HEK293 (cell line): ENCODE measurements around the gene STK32C.
"Not testable (repeated sequence)": the region's sequence is repeated elsewhere in the genome, so short reads cannot be mapped to it uniquely, and the experiment has no call there.

ENCODE experiments used
- CTCF ChIA-PET: fragments of 350-600 bp; formaldehyde crosslinking; extraction: SDS; loops from one replicate; lab custom pipeline; 2021; ENCODE audit warnings: antibody characterized with exemption; lab: Yijun Ruan, JAX
- POLR2A ChIA-PET: fragments of 300-600 bp; formaldehyde crosslinking; extraction: SDS; loops from one replicate; lab custom pipeline; 2020; ENCODE audit warnings: antibody characterized with exemption, inconsistent platforms; lab: Yijun Ruan, JAX
- H3K27ac ChIP-seq: fragments of 200-500 bp; sonication (Bioruptor generic); 2 replicates; pipeline ENCODE4 v1.5.1; 2014; ENCODE audit warnings: low read depth, low read length, control low read depth, inconsistent platforms; ENCODE audit errors: extremely low read depth
- H3K36me3 ChIP-seq, 2 experiments: fragments of 200-500 bp in 1 of 2; sonication (Bioruptor generic) in 1 of 2; 1 replicate in 1 of 2; 2 replicates in 1 of 2; pipeline ENCODE4 v1.5.1; 2014 to 2017; ENCODE audit warnings: inconsistent platforms in 2 of 2, low read length in 2 of 2; ENCODE audit not compliant: control insufficient read depth in 2 of 2, insufficient read depth in 1 of 2
- H3K4me1 ChIP-seq: fragments of 200-500 bp; sonication (Bioruptor generic); 2 replicates; pipeline ENCODE4 v1.5.1; 2014; ENCODE audit warnings: mild to moderate bottlenecking, low read length, inconsistent platforms; ENCODE audit not compliant: control insufficient read depth, insufficient read depth
- H3K4me3 ChIP-seq: 2 replicates; pipeline ENCODE4 v1.5.1; 2011; ENCODE audit warnings: low read depth, mild to moderate bottlenecking, control low read depth, low read length, moderate library complexity
- H3K9me3 ChIP-seq: fragments of 200-500 bp; sonication (Bioruptor generic); 2 replicates; pipeline ENCODE4 v1.5.1; 2014; ENCODE audit warnings: low read depth, low read length, inconsistent platforms; ENCODE audit not compliant: control insufficient read depth, insufficient read depth
- BCL6B ChIP-seq: fragments of 450-650 bp; formaldehyde crosslinking; IDR thresholded peaks from 2 replicates; pipeline ENCODE4 v1.5.1; 2017; ENCODE audit warnings: missing biosample characterization, missing genetic modification characterization
- HOXC10 ChIP-seq: sonication (generic); formaldehyde crosslinking; IDR thresholded peaks from 2 replicates; pipeline ENCODE4 v1.8.1; 2023; ENCODE audit warnings: mild to moderate bottlenecking, missing genetic modification reagents
- REST ChIP-seq: fragments of 450-650 bp; formaldehyde crosslinking; IDR thresholded peaks from 2 replicates; pipeline ENCODE4 v1.5.1; 2016; ENCODE audit warnings: missing biosample characterization, missing genetic modification characterization
- TCF7L2 ChIP-seq: IDR thresholded peaks from 2 replicates; pipeline ENCODE4 v1.6.1; 2011; ENCODE audit warnings: low read depth, mild to moderate bottlenecking, inconsistent platforms, low read length, moderate library complexity, borderline replicate concordance
- ZBTB17 ChIP-seq: fragments of 450-650 bp; formaldehyde crosslinking; IDR thresholded peaks from 2 replicates; pipeline ENCODE4 v1.5.1; 2016; ENCODE audit warnings: missing biosample characterization, missing genetic modification characterization
- ZNF174 ChIP-seq: fragments of 450-650 bp; formaldehyde crosslinking; IDR thresholded peaks from 2 replicates; pipeline ENCODE4 v1.5.0; 2017; ENCODE audit warnings: missing biosample characterization, mild to moderate bottlenecking, missing genetic modification characterization
- ZNF701 ChIP-seq: fragments of 450-650 bp; formaldehyde crosslinking; IDR thresholded peaks from 2 replicates; pipeline ENCODE4 v1.5.1; 2016; ENCODE audit warnings: missing biosample characterization, missing genetic modification characterization
- ZNF768 ChIP-seq: fragments of 450-650 bp; formaldehyde crosslinking; IDR thresholded peaks from 2 replicates; pipeline ENCODE4 v1.5.1; 2018; ENCODE audit warnings: missing biosample characterization, mild to moderate bottlenecking, missing genetic modification characterization
- TF ChIP-seq, protein P1 (sequence below): fragments of 450-650 bp; formaldehyde crosslinking; IDR thresholded peaks from 2 replicates; pipeline ENCODE4 v1.5.1; 2016; ENCODE audit warnings: missing biosample characterization, missing genetic modification characterization
- TF ChIP-seq, protein P2 (sequence below): fragments of 450-650 bp; formaldehyde crosslinking; IDR thresholded peaks from 2 replicates; pipeline ENCODE4 v1.5.1; 2016; ENCODE audit warnings: missing biosample characterization, missing genetic modification characterization

Gene STK32C

DNA sequence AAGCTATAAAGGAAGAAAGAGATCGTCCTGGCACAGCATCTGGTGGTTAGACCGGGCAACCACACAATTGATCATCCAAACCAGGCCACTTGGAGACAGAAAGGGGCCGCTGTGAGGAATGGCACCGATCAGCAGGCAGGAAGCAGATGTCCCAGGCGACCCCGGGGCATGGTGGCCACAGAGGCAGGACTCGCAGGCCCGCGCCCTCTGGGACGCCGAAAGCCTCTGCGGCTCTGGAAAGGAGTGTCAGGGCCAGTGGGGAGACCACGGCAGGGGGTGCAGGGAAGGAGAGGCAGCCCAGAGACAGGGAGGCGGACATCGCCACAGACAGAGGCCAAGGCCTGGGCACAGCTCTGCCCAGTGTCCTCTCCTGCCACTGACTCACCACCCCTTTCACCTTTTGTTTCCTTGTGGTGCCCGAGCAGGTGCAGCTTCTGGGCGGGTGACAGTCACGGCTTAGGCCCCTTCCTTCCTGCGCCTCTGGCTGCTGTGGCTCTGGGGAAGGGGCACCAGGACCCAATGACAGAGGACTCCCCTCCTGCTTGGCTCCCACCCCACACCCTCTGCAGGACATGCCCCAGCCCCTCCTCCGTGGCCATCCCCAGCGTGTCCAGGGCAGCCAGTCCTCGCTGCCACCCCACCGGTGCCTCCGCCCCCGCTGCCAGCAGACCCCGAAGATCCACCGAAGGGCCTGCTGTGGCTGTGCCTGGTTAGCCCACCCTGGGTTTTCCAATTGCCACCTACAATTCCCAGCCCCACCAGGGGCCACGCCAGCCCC is 10.9 kb downstream of the STK32C start (continued):
- TF ChIP-seq, protein P1, sequence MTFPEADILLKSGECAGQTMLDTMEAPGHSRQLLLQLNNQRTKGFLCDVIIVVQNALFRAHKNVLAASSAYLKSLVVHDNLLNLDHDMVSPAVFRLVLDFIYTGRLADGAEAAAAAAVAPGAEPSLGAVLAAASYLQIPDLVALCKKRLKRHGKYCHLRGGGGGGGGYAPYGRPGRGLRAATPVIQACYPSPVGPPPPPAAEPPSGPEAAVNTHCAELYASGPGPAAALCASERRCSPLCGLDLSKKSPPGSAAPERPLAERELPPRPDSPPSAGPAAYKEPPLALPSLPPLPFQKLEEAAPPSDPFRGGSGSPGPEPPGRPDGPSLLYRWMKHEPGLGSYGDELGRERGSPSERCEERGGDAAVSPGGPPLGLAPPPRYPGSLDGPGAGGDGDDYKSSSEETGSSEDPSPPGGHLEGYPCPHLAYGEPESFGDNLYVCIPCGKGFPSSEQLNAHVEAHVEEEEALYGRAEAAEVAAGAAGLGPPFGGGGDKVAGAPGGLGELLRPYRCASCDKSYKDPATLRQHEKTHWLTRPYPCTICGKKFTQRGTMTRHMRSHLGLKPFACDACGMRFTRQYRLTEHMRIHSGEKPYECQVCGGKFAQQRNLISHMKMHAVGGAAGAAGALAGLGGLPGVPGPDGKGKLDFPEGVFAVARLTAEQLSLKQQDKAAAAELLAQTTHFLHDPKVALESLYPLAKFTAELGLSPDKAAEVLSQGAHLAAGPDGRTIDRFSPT (tag by site-specific recombination): no peak

DNA sequence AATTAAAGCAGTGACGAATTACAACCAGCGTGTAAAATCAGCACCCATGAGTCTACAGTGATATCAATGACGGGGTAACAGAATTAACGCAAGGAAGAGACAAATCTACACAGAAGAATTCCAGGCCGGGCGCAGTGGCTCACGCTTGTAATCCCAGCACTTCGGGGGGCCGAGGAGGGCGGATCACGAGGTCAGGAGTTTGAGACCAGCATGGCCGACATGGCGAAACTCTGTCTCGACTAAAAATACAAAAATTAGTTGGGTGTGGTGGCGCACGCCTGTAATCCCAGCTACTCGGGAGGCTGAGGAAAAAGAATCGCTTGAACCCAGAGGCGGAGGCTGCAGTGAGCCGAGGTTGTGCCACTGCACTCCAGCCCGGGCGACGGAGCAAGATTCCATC is 12.3 kb downstream of the STK32C start:
- POLR2A ChIA-PET, H3K27ac ChIP-seq, H3K4me3 ChIP-seq, CTCF ChIA-PET, H3K36me3 ChIP-seq, H3K4me1 ChIP-seq, H3K9me3 ChIP-seq: not testable (repeated sequence)

- POLR2A ChIA-PET: no interaction called here
- CTCF ChIA-PET: interaction anchor here (0.5 kb wide), 1 partner anchor 45 kb away, joined by 3 read pairs; no protein-coding TSS in a partner anchor
- H3K27ac ChIP-seq: no peak overlapping the region
These were observed 13.0 kb downstream of the STK32C start for GRCh38 chr10:132294561-132295318.

More at GRCh38 chr10:132294561-132295318, 13.0 kb downstream of the STK32C start:
- TF ChIP-seq BCL6B (tag by site-specific recombination) (no peak), REST (tag by site-specific recombination) (peak; percentile 98), ZNF701 (tag by site-specific recombination) (no peak), HOXC10 (CRISPR knock-in tag) (no peak), ZNF174 (tag by site-specific recombination) (no peak), TCF7L2 (no peak), ZBTB17 (no peak), ZNF768 (tag by site-specific recombination) (no peak)
- TF ChIP-seq, protein P2, sequence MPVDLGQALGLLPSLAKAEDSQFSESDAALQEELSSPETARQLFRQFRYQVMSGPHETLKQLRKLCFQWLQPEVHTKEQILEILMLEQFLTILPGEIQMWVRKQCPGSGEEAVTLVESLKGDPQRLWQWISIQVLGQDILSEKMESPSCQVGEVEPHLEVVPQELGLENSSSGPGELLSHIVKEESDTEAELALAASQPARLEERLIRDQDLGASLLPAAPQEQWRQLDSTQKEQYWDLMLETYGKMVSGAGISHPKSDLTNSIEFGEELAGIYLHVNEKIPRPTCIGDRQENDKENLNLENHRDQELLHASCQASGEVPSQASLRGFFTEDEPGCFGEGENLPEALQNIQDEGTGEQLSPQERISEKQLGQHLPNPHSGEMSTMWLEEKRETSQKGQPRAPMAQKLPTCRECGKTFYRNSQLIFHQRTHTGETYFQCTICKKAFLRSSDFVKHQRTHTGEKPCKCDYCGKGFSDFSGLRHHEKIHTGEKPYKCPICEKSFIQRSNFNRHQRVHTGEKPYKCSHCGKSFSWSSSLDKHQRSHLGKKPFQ (tag by site-specific recombination): no peak
- Histone ChIP-seq H3K9me3 (no peaks in the 10 kb centered on the region), H3K4me3 (no peak overlapping the region), H3K4me1 (no peaks in the 10 kb centered on the region), H3K36me3 (no peaks in the 10 kb centered on the region)
